ENCODE measurements around the gene DSTN. TPM values are rescaled to one million over a fixed set of nuclear protein-coding genes. Genes with fewer than 3 reads are reported as not detected.

Gene DSTN
- total and polyA plus RNA-seq, 2 experiments from 2014 or later = 162 to 459 TPM

GRCh38 chr20:17633850-17634500, 64.1 kb downstream of the DSTN start (continued):
- TF ChIP-seq POLR2AphosphoS5 (IDR thresholded peaks at IDR 0.05; ENCODE audit: low read depth) = no peak
- no peak for TF ChIP-seq EZH2 (IDR thresholded peaks at IDR 0.05; ENCODE audit: low read depth, unreplicated experiment)
- TF ChIP-seq CREB1 (CRISPR knock-in tag; IDR thresholded peaks at IDR 0.05; ENCODE audit: low read depth) = no peak
- no peak for TF ChIP-seq JUNB (IDR thresholded peaks at IDR 0.05; ENCODE audit: unreplicated experiment)
- no peak for TF ChIP-seq EZH2phosphoT487 (IDR thresholded peaks at IDR 0.05; ENCODE audit: unreplicated experiment)
- no peak for TF ChIP-seq ETS1 (IDR thresholded peaks at IDR 0.05)
- TF ChIP-seq NANOG (IDR thresholded peaks at IDR 0.05; ENCODE audit: borderline replicate concordance) = no peak
- no peak for TF ChIP-seq ZNF331 (CRISPR knock-in tag; IDR thresholded peaks at IDR 0.05; ENCODE audit: low read depth)
- TF ChIP-seq STAT1 (IDR thresholded peaks at IDR 0.05; ENCODE audit: unreplicated experiment) = no peak
- TF ChIP-seq REST (IDR thresholded peaks at IDR 0.05; ENCODE audit: unreplicated experiment) = no peak
- no peak for TF ChIP-seq ZNF114 (CRISPR knock-in tag; IDR thresholded peaks at IDR 0.05)

- Mint-ChIP-seq H3K9me3 (no peaks in the 10 kb centered on the region; the same call in 2 of the 3 replicates), H3K4me3 (no peak overlapping the region), H3K4me1 (peaks cover 11% of the 10 kb centered on the region; the same call in 2 of the 3 replicates), H3K27ac (no peak overlapping the region), H3K27me3 (ENCODE audit: insufficient read depth, low read depth, poor library complexity) (peaks cover 14% of the 10 kb centered on the region), H3K36me3 (ENCODE audit: low read depth) (peaks cover 59% of the 10 kb centered on the region)
- Histone ChIP-seq H3K79me2 (replicated peaks; ENCODE audit: insufficient read depth) (0 out of 2 replicates have a peak, but pooled peaks cover 5% of the 10 kb centered on the region), H3K36me3 (ENCODE audit: insufficient read depth) (peaks cover 8% of the 10 kb centered on the region; the same call in 1 of the 2 replicates), H3K4me2 (no peak overlapping the region), H3K27ac (ENCODE audit: low read depth) (no peak overlapping the region), H2AFZ (no peak overlapping the region), H4K20me1 (replicated peaks; ENCODE audit: insufficient read depth) (no peaks in the 10 kb centered on the region), H3K4me3 (no peak overlapping the region), H3F3A (replicated peaks; ENCODE audit: low read depth) (no peaks in the 10 kb centered on the region), H3K9me2 (ENCODE audit: insufficient read depth) (no peaks in the 10 kb centered on the region), H3K27me3 (ENCODE audit: insufficient read depth) (no peaks in the 10 kb centered on the region), H3K4me1 (ENCODE audit: insufficient read depth) (no peaks in the 10 kb centered on the region)
- DNase-seq (ENCODE audit: low spot score) (no peak), ATAC-seq (no peak)
- TF ChIP-seq STAT1 (IDR thresholded peaks at IDR 0.05; ENCODE audit: unreplicated experiment) (no peak), CREB1 (CRISPR knock-in tag; IDR thresholded peaks at IDR 0.05; ENCODE audit: low read depth) (no peak), EZH2 (IDR thresholded peaks at IDR 0.05; ENCODE audit: low read depth, unreplicated experiment) (no peak), JUNB (IDR thresholded peaks at IDR 0.05; ENCODE audit: unreplicated experiment) (no peak), ZNF462 (CRISPR knock-in tag; IDR thresholded peaks at IDR 0.05) (no peak), ZNF114 (CRISPR knock-in tag; IDR thresholded peaks at IDR 0.05) (no peak)
Measured at GRCh38 chr20:17634661-17635331, 64.9 kb downstream of the DSTN start.

Data from GM23338 (cell line).